GM12892 (cell line): ENCODE measurements around the gene SPNS1.

Experiments
- POLR2A ChIP-seq: IDR thresholded peaks from 2 replicates; pipeline ENCODE4 v1.6.1; 2011; ENCODE audit warnings: low read depth, low read length, control low read depth
- POLR2AphosphoS5 ChIP-seq: IDR thresholded peaks from 2 replicates; pipeline ENCODE4 v1.6.1; 2011; ENCODE audit warnings: low read depth, low read length, control low read depth

- TF ChIP-seq POLR2AphosphoS5 (no peak), POLR2A (no peak)
Measured at GRCh38 chr16:28983644-28984043, 9.1 kb downstream of the SPNS1 start.
